Panc1 (cell line): ENCODE data around the gene NHS. TPM values are rescaled to one million over a fixed set of nuclear protein-coding genes. Genes with fewer than 3 reads are reported as not detected.

Experiments
- ATAC-seq: fragments of 200-7000 bp; cut with Tn5 transposase; 2 replicates; pipeline ENCODE4 v1.9.1; 2020; ENCODE audit warnings: mild to moderate bottlenecking, moderate library complexity
- BruUV-seq: library from RNA; stranded (reverse); fragments of 400-500 nt; replicated peaks from 2 replicates; lab custom pipeline; 2021; lab: Mats Ljungman, UMichigan
- CTCF ChIA-PET: fragments of 300-600 bp; sonication (Branson Sonifier 250); formaldehyde crosslinking; loops from one replicate; lab custom pipeline; 2022; ENCODE audit warnings: antibody characterized with exemption; lab: Charles Lee
- POLR2A ChIA-PET: fragments of 300-600 bp; sonication (Branson Sonifier 250); formaldehyde crosslinking; loops from one replicate; lab custom pipeline; 2022; ENCODE audit warnings: antibody characterized with exemption; lab: Charles Lee
- DNase-seq: peaks from one replicate; pipeline ENCODE4 v3.0.0-alpha.2; 2010; ENCODE audit warnings: low read depth, low spot score
- H3K27ac ChIP-seq: 2 replicates; pipeline ENCODE4 v1.5.1; 2011; ENCODE audit warnings: mild to moderate bottlenecking, low read length, inconsistent platforms
- H3K27me3 ChIP-seq: fragments of 200-500 bp; sonication (Bioruptor generic); 2 replicates; pipeline ENCODE4 v1.6.0; 2014; ENCODE audit warnings: low read length, inconsistent platforms; ENCODE audit not compliant: control insufficient read depth, insufficient read depth
- H3K36me3 ChIP-seq: fragments of 200-500 bp; sonication (Bioruptor generic); 2 replicates; pipeline ENCODE4 v1.5.1; 2014; ENCODE audit warnings: inconsistent platforms, mild to moderate bottlenecking, low read length, moderate library complexity; ENCODE audit not compliant: control insufficient read depth, insufficient read depth
- H3K4me1 ChIP-seq: 2 replicates; pipeline ENCODE4 v1.5.1; 2011; ENCODE audit warnings: inconsistent platforms, mild to moderate bottlenecking, low read length, moderate library complexity; ENCODE audit not compliant: control insufficient read depth, insufficient read depth
- H3K4me3 ChIP-seq, 2 experiments: 2 replicates each; pipeline ENCODE4 v1.5.1; 2011 to 2012; ENCODE audit warnings: low read depth in 2 of 2, low read length in 2 of 2, mild to moderate bottlenecking in 2 of 2, inconsistent platforms in 1 of 2, moderate library complexity in 1 of 2
- H3K9me3 ChIP-seq: fragments of 200-500 bp; sonication (Bioruptor generic); 2 replicates; pipeline ENCODE4 v1.5.1; 2014; ENCODE audit warnings: low read depth, mild to moderate bottlenecking, inconsistent platforms, low read length, moderate library complexity; ENCODE audit not compliant: control insufficient read depth, insufficient read depth
- POLR2AphosphoS5 ChIP-seq: IDR thresholded peaks from 2 replicates; pipeline ENCODE4 v1.6.1; 2012; ENCODE audit warnings: mild to moderate bottlenecking, low read depth, low read length, moderate library complexity
- SIN3A ChIP-seq: IDR thresholded peaks from 2 replicates; pipeline ENCODE4 v1.6.1; 2012; ENCODE audit warnings: low read depth, mild to moderate bottlenecking, low read length, moderate library complexity, borderline replicate concordance; ENCODE audit not compliant: insufficient read depth
- TCF7L2 ChIP-seq: IDR thresholded peaks from 2 replicates; pipeline ENCODE4 v1.6.1; 2011; ENCODE audit warnings: mild to moderate bottlenecking, low read depth, low read length, inconsistent platforms
- in situ Hi-C: cut with HindIII; loops from 2 replicates; pipeline ENCODE4 v1.10.0; 2016; ENCODE audit warnings: low sequenced_read_pairs, low pct_unique_long_range_greater_than_20kb
- intact Hi-C: fragments of 100-400 bp; cut with micrococcal nuclease; formaldehyde crosslinking; loops from one replicate; pipeline ENCODE4 v1.10.0; 2022; ENCODE audit not compliant: unreplicated experiment
- total RNA-seq: library from RNA; stranded (reverse); gene quantifications from one replicate; pipeline ENCODE4 v1.2.1, GENCODE V29; 2021; ENCODE audit not compliant: unreplicated experiment
- TF ChIP-seq, protein P1 (sequence below), 2 experiments: IDR thresholded peaks; 2 replicates each; pipeline ENCODE4 v1.6.1; 2011 to 2012; ENCODE audit warnings: low read depth in 2 of 2, control low read depth in 1 of 2, low read length in 1 of 2, mild to moderate bottlenecking in 1 of 2, moderate library complexity in 1 of 2; ENCODE audit not compliant: insufficient read depth in 1 of 2
- TF ChIP-seq, protein P2 (sequence below): fragments of 450-650 bp; IDR thresholded peaks from 2 replicates; pipeline ENCODE4 v1.5.1; 2017; ENCODE audit warnings: mild to moderate bottlenecking

Gene NHS
- total RNA-seq, 1 experiment from 2014 or later: 0.80 TPM

DNA sequence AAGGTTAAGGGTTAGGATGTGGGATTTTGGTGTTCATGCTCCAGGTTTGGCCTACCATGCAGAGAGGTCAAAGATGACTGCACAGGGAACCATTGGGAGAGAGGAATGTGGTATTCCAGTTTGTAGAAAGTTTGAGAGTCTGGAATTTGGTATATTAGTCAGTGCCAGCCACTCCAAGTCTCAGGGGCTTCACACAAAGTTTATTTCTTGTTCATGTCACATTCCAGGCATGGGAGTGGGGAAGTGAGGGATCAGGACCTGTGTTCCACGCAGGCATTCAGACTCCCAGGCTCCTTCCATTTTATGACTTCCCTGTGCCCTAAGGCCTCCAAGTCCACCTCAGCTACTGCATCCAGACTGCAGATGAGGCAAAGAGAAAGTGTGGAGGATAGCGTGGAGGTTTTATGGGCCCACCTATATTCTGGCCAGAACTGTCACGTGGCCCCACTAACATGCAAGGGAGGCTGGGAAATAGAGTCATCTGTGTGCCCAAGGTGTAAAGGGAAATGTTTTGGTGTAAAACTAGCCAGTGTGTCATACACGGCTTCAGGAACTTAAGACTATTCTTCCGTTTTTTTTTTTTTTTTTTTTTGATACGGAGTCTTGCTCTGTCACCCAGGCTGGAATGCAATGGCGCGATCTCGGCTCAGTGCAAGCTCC lies 221.7 kb downstream of the NHS start:
- ATAC-seq: no peak
- Histone ChIP-seq H3K27me3 (no peaks in the 10 kb centered on the region; the same call in 1 of the 2 replicates), H3K9me3 (no peaks in the 10 kb centered on the region), H3K36me3 (no peaks in the 10 kb centered on the region), H3K27ac (no peak overlapping the region), H3K4me1 (no peaks in the 10 kb centered on the region), H3K4me3 (no peak overlapping the region)
- in situ Hi-C loops (no loop called here), intact Hi-C loops (no loop called here)
- no TSS peak for BruUV-seq
- TF ChIP-seq SIN3A: no peak
- TF ChIP-seq, protein P1, sequence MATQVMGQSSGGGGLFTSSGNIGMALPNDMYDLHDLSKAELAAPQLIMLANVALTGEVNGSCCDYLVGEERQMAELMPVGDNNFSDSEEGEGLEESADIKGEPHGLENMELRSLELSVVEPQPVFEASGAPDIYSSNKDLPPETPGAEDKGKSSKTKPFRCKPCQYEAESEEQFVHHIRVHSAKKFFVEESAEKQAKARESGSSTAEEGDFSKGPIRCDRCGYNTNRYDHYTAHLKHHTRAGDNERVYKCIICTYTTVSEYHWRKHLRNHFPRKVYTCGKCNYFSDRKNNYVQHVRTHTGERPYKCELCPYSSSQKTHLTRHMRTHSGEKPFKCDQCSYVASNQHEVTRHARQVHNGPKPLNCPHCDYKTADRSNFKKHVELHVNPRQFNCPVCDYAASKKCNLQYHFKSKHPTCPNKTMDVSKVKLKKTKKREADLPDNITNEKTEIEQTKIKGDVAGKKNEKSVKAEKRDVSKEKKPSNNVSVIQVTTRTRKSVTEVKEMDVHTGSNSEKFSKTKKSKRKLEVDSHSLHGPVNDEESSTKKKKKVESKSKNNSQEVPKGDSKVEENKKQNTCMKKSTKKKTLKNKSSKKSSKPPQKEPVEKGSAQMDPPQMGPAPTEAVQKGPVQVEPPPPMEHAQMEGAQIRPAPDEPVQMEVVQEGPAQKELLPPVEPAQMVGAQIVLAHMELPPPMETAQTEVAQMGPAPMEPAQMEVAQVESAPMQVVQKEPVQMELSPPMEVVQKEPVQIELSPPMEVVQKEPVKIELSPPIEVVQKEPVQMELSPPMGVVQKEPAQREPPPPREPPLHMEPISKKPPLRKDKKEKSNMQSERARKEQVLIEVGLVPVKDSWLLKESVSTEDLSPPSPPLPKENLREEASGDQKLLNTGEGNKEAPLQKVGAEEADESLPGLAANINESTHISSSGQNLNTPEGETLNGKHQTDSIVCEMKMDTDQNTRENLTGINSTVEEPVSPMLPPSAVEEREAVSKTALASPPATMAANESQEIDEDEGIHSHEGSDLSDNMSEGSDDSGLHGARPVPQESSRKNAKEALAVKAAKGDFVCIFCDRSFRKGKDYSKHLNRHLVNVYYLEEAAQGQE (IDR thresholded peaks at IDR 0.05; ENCODE audit: insufficient read depth in 1 of 2, low read depth in 2 of 2, low read length in 1 of 2): no peak
- TF ChIP-seq TCF7L2: no peak
- TF ChIP-seq, protein P2, sequence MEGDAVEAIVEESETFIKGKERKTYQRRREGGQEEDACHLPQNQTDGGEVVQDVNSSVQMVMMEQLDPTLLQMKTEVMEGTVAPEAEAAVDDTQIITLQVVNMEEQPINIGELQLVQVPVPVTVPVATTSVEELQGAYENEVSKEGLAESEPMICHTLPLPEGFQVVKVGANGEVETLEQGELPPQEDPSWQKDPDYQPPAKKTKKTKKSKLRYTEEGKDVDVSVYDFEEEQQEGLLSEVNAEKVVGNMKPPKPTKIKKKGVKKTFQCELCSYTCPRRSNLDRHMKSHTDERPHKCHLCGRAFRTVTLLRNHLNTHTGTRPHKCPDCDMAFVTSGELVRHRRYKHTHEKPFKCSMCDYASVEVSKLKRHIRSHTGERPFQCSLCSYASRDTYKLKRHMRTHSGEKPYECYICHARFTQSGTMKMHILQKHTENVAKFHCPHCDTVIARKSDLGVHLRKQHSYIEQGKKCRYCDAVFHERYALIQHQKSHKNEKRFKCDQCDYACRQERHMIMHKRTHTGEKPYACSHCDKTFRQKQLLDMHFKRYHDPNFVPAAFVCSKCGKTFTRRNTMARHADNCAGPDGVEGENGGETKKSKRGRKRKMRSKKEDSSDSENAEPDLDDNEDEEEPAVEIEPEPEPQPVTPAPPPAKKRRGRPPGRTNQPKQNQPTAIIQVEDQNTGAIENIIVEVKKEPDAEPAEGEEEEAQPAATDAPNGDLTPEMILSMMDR: no peak
- no peak for TF ChIP-seq POLR2AphosphoS5
- ChIA-PET CTCF (no interaction called here), POLR2A (interaction anchor here (0.7 kb wide), 1 partner anchor 145 kb away, joined by 3 read pairs; no protein-coding TSS in a partner anchor)
- no peak for DNase-seq

DNA sequence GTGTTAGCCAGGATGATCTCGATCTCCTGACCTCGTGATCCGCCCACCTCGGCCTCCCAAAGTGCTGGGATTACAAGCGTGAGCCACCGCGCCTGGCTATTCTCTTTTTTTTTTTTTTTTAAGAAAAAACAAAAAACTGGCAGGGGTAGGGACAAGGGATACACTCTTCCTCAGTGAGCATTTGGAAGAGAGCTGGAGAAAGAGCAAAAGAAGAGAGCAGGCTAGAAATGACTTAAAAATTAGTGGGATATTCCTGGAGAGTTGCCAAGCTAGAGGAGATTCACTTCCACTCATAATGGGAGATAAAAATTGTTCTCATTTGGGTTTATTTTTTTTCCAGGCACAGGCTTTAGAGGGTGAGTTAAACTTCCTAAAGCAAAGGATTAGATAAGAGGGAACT lies 222.3 kb downstream of the NHS start:
- intact Hi-C loops: no loop called here
- no TSS peak for BruUV-seq
- Histone ChIP-seq H3K27me3 (no peaks in the 10 kb centered on the region; the same call in 1 of the 2 replicates), H3K4me1 (no peaks in the 10 kb centered on the region), H3K27ac (no peak overlapping the region), H3K36me3 (no peaks in the 10 kb centered on the region), H3K4me3 (no peak overlapping the region), H3K9me3 (no peaks in the 10 kb centered on the region)
- ChIA-PET POLR2A (interaction anchor here (0.6 to 0.7 kb wide), 2 partner anchors 144 to 351 kb away, joined by 3 to 4 read pairs; no protein-coding TSS in a partner anchor), CTCF (no interaction called here)
- no peak for ATAC-seq
- in situ Hi-C loops: no loop called here
- no peak for TF ChIP-seq POLR2AphosphoS5
- TF ChIP-seq TCF7L2: no peak
- TF ChIP-seq, protein P2: no peak
- TF ChIP-seq SIN3A: no peak
- DNase-seq: no peak
